ENCODE measurements around the gene TTC27.

TTC27 gene

GRCh38 chr2:32783933-32784332, 156.1 kb downstream of the TTC27 start:
- Mint-ChIP-seq H3K9me3 (no peaks in the 10 kb centered on the region), H3K4me1 (no peaks in the 10 kb centered on the region), H3K27me3 (no peaks in the 10 kb centered on the region), H3K36me3 (peaks cover 70% of the 10 kb centered on the region), H3K27ac (no peak overlapping the region), H3K4me3 (no peak overlapping the region)

GRCh38 chr2:32787207-32787606, 159.4 kb downstream of the TTC27 start:
- H3K4me3 Mint-ChIP-seq: no peak overlapping the region
- no peaks in the 10 kb centered on the region for H3K9me3 Mint-ChIP-seq
- H3K27ac Mint-ChIP-seq: no peak overlapping the region
- H3K36me3 Mint-ChIP-seq: peaks cover 61% of the 10 kb centered on the region
- H3K27me3 Mint-ChIP-seq: no peaks in the 10 kb centered on the region
- no peaks in the 10 kb centered on the region for H3K4me1 Mint-ChIP-seq

- Mint-ChIP-seq H3K27me3 (no peaks in the 10 kb centered on the region), H3K36me3 (peaks cover 64% of the 10 kb centered on the region), H3K27ac (no peak overlapping the region), H3K4me1 (no peaks in the 10 kb centered on the region), H3K9me3 (no peaks in the 10 kb centered on the region), H3K4me3 (no peak overlapping the region)
Measured at GRCh38 chr2:32788114-32788513, 160.3 kb downstream of the TTC27 start.

- H3K9me3 Mint-ChIP-seq: no peaks in the 10 kb centered on the region
- no peaks in the 10 kb centered on the region for H3K27me3 Mint-ChIP-seq
- H3K36me3 Mint-ChIP-seq: peaks cover 45% of the 10 kb centered on the region
- H3K27ac Mint-ChIP-seq: no peak overlapping the region
- no peaks in the 10 kb centered on the region for H3K4me1 Mint-ChIP-seq
- no peak overlapping the region for H3K4me3 Mint-ChIP-seq
Measured at GRCh38 chr2:32792416-32792815, 164.6 kb downstream of the TTC27 start.

- no peaks in the 10 kb centered on the region for H3K9me3 Mint-ChIP-seq
- H3K27me3 Mint-ChIP-seq: no peaks in the 10 kb centered on the region
- H3K4me3 Mint-ChIP-seq: no peak overlapping the region
- no peak overlapping the region for H3K27ac Mint-ChIP-seq
- no peaks in the 10 kb centered on the region for H3K4me1 Mint-ChIP-seq
- peaks cover 38% of the 10 kb centered on the region for H3K36me3 Mint-ChIP-seq
Measured at GRCh38 chr2:32798829-32799228, 171.0 kb downstream of the TTC27 start.

- H3K9me3 Mint-ChIP-seq: no peaks in the 10 kb centered on the region
- no peaks in the 10 kb centered on the region for H3K27me3 Mint-ChIP-seq
- H3K4me1 Mint-ChIP-seq: no peaks in the 10 kb centered on the region
- H3K4me3 Mint-ChIP-seq: no peak overlapping the region
- H3K36me3 Mint-ChIP-seq: peaks cover 27% of the 10 kb centered on the region
- no peak overlapping the region for H3K27ac Mint-ChIP-seq
Measured at GRCh38 chr2:32801741-32802140, 173.9 kb downstream of the TTC27 start.

GRCh38 chr2:32802877-32803276, 175.0 kb downstream of the TTC27 start:
- Mint-ChIP-seq H3K27me3 (no peaks in the 10 kb centered on the region), H3K36me3 (peaks cover 29% of the 10 kb centered on the region), H3K9me3 (no peaks in the 10 kb centered on the region), H3K4me3 (no peak overlapping the region), H3K27ac (peak overlapping the region; percentile 24), H3K4me1 (no peaks in the 10 kb centered on the region)

GRCh38 chr2:32804205-32804604, 176.4 kb downstream of the TTC27 start:
- H3K27ac Mint-ChIP-seq: no peak overlapping the region

GRCh38 chr2:32805104-32806095, 177.6 kb downstream of the TTC27 start:
- Mint-ChIP-seq H3K4me1 (no peaks in the 10 kb centered on the region), H3K36me3 (peaks cover 39% of the 10 kb centered on the region), H3K9me3 (no peaks in the 10 kb centered on the region), H3K4me3 (no peak overlapping the region), H3K27me3 (no peaks in the 10 kb centered on the region), H3K27ac (no peak overlapping the region)

More at GRCh38 chr2:32804205-32804604, 176.4 kb downstream of the TTC27 start:
- peaks cover 34% of the 10 kb centered on the region for H3K36me3 Mint-ChIP-seq
- H3K4me3 Mint-ChIP-seq: no peak overlapping the region
- no peaks in the 10 kb centered on the region for H3K9me3 Mint-ChIP-seq
- no peaks in the 10 kb centered on the region for H3K4me1 Mint-ChIP-seq
- H3K27me3 Mint-ChIP-seq: no peaks in the 10 kb centered on the region

- no peak overlapping the region for H3K4me3 Mint-ChIP-seq
- H3K36me3 Mint-ChIP-seq: peaks cover 43% of the 10 kb centered on the region
- H3K9me3 Mint-ChIP-seq: no peaks in the 10 kb centered on the region
- no peaks in the 10 kb centered on the region for H3K27me3 Mint-ChIP-seq
- H3K4me1 Mint-ChIP-seq: no peaks in the 10 kb centered on the region
- H3K27ac Mint-ChIP-seq: no peak overlapping the region
Measured at GRCh38 chr2:32806857-32807256, 179.0 kb downstream of the TTC27 start.

GRCh38 chr2:32807662-32808061, 179.8 kb downstream of the TTC27 start:
- Mint-ChIP-seq H3K27ac (no peak overlapping the region), H3K4me1 (no peaks in the 10 kb centered on the region), H3K36me3 (peaks cover 44% of the 10 kb centered on the region), H3K9me3 (no peaks in the 10 kb centered on the region), H3K27me3 (no peaks in the 10 kb centered on the region), H3K4me3 (no peak overlapping the region)

- Mint-ChIP-seq H3K4me3 (no peak overlapping the region), H3K27ac (no peak overlapping the region), H3K9me3 (no peaks in the 10 kb centered on the region), H3K27me3 (no peaks in the 10 kb centered on the region), H3K36me3 (peaks cover 41% of the 10 kb centered on the region), H3K4me1 (no peaks in the 10 kb centered on the region)
Measured at GRCh38 chr2:32810909-32811495, 183.2 kb downstream of the TTC27 start.

GRCh38 chr2:32811696-32812095, 183.8 kb downstream of the TTC27 start:
- H3K36me3 Mint-ChIP-seq: peaks cover 44% of the 10 kb centered on the region
- H3K27ac Mint-ChIP-seq: no peak overlapping the region
- no peaks in the 10 kb centered on the region for H3K9me3 Mint-ChIP-seq
- no peaks in the 10 kb centered on the region for H3K4me1 Mint-ChIP-seq
- H3K4me3 Mint-ChIP-seq: no peak overlapping the region
- no peaks in the 10 kb centered on the region for H3K27me3 Mint-ChIP-seq

GRCh38 chr2:32812316-32812715, 184.5 kb downstream of the TTC27 start:
- Mint-ChIP-seq H3K4me1 (no peaks in the 10 kb centered on the region), H3K27me3 (no peaks in the 10 kb centered on the region), H3K4me3 (no peak overlapping the region), H3K36me3 (peaks cover 49% of the 10 kb centered on the region), H3K27ac (no peak overlapping the region), H3K9me3 (no peaks in the 10 kb centered on the region)

GRCh38 chr2:32820088-32820487, 192.2 kb downstream of the TTC27 start:
- H3K9me3 Mint-ChIP-seq: no peaks in the 10 kb centered on the region
- no peaks in the 10 kb centered on the region for H3K4me1 Mint-ChIP-seq
- H3K36me3 Mint-ChIP-seq: peaks cover 37% of the 10 kb centered on the region
- no peak overlapping the region for H3K27ac Mint-ChIP-seq
- H3K4me3 Mint-ChIP-seq: no peak overlapping the region
- H3K27me3 Mint-ChIP-seq: no peaks in the 10 kb centered on the region

GRCh38 chr2:32820701-32821100, 192.9 kb downstream of the TTC27 start:
- Mint-ChIP-seq H3K4me3 (no peak overlapping the region), H3K4me1 (no peaks in the 10 kb centered on the region), H3K27ac (no peak overlapping the region), H3K9me3 (no peaks in the 10 kb centered on the region), H3K36me3 (peaks cover 37% of the 10 kb centered on the region), H3K27me3 (no peaks in the 10 kb centered on the region)
